Ramos (cell line): ENCODE measurements around the gene FUOM.

Experiments
- in situ Hi-C: fragments of 300-500 bp; cut with MboI; formaldehyde crosslinking; loops from one replicate; pipeline ENCODE4 v1.14.3; 2022; ENCODE audit warnings: low sequenced_read_pairs; ENCODE audit not compliant: unreplicated experiment

The FUOM gene, protein sequence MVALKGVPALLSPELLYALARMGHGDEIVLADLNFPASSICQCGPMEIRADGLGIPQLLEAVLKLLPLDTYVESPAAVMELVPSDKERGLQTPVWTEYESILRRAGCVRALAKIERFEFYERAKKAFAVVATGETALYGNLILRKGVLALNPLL

DNA sequence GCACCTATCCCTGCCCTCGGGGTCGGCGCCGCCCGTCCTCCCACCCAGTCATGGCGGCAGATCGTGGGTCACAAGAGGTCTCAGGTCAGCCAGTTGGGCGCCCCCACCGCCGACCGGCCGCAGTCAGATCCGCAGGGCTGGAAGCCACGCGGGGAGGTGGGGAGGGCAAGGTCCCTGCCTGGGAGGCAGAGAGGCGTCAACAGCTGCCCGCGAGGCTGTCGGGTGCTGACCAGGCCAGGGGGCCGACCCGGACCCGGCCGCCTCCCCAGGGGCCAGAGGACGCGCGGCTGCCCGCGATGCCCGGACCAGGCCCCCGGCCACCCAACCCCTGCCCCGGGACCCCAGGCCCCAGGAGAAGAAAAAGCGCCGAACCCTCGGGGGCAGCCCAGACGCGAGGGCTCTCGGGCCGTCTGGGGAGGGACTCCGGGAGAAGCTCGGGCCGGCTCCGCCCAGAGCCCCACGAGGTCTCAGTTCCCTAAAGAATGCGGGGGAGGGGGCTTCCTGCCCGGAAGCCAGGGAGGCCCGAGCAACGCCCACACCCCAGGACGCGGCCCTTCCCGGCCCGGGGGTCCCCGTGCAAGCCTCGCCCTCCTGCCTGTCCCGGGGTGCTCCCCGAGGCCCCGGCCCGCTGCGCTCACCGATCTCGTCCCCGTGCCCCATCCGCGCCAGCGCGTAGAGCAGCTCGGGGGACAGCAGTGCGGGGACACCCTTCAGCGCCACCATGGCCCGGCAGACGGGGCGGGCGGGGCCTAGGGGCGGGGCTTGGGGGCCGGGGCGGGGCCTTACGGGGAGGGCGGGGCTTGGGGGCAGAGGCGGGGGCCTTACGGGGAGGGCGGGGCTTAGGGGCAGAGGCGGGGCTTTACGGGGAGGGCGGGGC is at the start of gene FUOM:
FUOM (minus strand) TSS at position 735 of the 877 bp plus-strand sequence; CDS start at position 723, 12 bp downstream.
- in situ Hi-C loops: no loop called here

DNA sequence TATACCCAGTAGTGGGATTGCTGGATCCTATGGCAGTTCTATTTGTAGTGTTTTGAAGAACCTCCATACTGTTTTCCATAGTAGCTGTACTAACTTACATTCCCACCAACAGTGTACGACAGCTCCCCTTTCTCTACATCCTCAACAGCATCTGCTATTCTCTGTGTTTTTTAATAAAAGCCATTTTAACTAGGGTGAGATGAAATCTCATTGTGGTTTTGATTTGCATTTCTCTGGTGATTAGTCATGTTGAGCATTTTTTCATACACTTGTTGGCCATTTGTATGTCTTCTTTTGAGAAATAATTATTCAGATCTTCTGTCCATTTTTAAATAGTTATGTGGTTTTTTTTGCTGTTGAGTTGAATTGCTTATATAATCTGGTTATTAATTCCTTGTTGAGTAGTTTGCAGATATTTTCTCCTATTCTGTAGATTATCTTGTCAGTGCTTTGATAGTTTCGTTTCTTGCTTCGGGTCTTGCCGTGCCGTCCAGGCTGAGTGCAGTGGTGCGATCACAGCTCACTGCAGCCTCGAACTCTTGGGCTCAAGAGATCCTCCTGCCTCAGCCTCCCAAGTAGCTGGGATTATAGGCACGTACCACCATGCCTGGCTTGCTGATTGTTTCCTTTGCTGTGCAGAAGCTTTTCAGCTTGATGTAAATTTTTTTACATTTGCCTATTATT is 48.2 kb upstream of the FUOM start:
- in situ Hi-C loops: no loop called here

DNA sequence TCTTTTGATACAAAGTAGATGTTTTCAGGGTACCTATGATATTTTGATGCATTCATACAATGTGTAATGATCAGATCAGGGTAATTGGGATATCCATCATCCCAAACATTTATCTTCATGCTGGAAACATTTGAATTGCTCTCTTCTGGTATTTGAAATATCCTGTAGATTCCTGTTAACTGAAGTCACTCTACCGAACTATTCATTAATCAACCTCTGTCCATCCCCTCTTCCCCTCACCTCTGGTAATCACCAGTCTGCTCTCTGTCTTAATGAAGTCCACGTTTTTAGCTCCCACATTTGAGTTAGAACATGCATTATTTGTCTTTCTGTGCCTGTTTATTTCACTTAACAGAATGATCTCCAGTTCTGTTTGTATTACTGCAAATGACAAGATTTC is 47.5 kb upstream of the FUOM start:
- in situ Hi-C loops: no loop called here

DNA sequence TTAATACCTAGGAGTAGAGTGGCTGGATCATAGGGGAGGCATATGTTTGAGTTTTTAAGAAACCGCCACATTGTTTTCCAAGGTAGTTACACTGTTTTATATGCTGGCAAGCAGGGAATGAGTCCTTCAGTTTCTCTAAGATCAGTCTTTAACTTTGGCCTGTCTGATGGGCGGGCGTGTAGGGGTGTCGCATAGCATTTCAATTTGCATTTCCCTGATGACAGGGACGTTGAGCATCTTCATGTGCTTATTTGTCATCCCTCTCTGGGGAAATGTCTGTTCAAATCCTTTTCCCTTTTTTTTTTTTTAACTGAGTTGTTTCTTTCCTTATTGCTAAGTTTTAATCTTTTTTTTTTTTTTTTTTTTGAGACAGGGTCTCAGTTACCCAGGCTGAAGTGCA is 46.0 kb upstream of the FUOM start:
- in situ Hi-C loops: loop anchor here (5.0 kb wide), 1 partner anchor 76 kb away; no protein-coding TSS in a partner anchor

DNA sequence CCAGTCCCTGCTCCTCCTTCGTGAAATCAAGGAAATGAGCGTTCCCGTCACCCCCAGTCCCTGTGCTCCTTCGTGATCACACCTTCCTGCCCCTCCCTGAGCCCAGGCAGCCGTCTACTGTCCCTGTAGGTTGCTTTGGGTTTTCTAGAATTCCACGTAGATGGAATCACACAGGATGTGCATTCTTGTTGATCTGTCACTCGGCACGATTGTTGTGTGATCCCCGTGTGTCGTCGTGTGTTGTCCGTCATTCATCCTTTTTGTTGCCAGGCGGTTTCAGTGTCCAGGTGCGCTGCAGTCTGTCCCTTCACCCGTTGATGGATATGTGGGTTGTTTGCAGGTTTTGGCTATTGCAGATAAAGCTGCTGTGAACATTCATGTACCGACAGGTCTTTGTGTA is 45.5 kb upstream of the FUOM start:
- in situ Hi-C loops: loop anchor here (5.0 kb wide), 1 partner anchor 76 kb away; no protein-coding TSS in a partner anchor

DNA sequence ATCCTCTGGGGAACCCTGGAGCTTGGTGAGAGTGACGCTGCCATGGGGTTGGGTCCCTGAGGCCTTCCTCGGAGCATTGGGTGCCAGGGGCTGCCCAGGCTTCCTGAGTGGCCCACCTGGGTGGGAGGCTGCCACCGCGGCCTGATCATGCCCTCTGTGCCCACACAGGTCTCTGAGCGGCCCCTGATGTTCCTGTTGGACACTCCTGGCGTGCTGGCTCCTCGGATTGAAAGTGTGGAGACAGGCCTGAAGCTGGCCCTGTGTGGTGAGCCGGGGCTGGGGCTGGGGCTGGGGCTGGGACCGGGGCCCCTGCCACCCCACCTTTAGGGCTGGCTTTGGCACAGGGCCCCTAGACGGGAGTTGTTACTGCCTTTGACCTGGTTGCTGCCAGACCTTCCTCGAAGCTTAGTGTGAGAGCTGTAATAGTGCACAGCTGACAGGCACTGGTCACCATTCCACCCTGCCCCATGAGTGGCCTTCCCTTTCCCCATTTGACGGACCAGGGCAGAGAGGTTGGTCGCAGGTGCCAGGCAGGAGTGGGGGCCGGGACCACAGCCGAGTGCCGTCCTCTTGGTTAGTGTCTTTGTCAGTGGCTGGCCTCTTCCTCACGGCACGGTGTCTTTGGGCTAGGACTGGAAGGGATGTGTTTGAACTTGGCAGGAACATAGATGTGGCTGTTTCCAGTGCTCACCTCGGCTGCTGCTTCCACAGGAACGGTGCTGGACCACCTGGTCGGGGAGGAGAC is 44.3 kb upstream of the FUOM start:
- in situ Hi-C loops: loop anchor here (5.0 kb wide), 1 partner anchor 75 kb away; no protein-coding TSS in a partner anchor

DNA sequence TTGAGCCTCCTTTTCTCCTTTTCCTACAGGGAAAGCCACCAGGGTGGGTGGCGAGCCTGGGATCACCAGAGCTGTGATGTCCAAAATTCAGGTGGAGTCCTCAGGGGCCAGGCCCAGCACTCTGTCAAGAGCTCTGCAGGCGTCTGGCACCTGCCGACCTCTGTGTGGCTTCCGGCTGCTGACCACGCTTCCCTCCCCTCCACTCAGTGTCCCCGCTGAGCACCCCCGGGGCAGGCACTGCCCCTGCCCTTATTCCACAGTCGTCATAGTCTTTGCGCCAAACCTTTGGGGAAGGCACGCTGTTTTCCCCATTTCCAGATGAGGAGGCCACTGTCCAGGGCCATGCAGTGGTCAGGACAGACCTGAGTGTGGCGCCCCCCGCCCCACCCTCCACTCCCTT is 43.7 kb upstream of the FUOM start:
- in situ Hi-C loops: loop anchor here (5.0 kb wide), 1 partner anchor 74 kb away; no protein-coding TSS in a partner anchor

DNA sequence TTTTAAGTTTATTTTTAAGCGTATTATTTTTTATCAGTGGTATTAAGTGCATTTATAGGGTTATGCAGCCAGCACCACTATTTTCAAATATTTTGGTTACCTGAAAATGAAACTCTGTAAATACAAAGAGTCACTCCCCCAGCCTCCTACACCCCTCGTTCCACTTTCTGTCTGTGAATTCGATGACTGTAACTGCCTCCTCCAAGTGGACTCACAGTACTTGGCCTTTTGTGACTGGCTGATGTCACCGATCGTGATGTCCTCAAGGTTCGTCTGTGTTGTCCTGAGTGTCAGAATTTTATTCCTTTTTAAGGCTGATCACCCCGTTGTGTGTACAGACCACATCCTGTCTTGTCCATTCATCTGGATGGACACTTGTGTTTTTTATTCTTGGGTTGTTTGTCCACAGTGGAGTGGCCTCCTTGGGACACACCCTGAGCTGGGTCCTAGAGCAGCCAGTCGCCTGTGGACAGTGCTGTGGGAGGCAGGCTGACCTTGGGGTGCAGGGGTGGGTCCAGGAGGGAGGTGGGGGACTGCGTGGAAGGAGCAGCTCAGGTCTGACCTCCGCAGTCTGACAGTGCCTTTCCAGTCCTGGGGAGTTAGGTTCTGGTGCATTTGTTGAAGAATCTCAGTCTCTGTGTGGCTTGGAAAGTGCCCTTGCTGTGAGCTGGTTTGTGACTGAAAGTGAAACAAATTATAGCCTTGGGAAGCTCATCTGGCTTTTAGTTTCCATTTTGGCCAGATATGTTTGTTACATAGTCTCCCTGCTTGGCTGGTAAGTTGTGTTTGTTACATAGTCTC is 43.0 kb upstream of the FUOM start:
- in situ Hi-C loops: loop anchor here (5.0 kb wide), 1 partner anchor 74 kb away; no protein-coding TSS in a partner anchor

DNA sequence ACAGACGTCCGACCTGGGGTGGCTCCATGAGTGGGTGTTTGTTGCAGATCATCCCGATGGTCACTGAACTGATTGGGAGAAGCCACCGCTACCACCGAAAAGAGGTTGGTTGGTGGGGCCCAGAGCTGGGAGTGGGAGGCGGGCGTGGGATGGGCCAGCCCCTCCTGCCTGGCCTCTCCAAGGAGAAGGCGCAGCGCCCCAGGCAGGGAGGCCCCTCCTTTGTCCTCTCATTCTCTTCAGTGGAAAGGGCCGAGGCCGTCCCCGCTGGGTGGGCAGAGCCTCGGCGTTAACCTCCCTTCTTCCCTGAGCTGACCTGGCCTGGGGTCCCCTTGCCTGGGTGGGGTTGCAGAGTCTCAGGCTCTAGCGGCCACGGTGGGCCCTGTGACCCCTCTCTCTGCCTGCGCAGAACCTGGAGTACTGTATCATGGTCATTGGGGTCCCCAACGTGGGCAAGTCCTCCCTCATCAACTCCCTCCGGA is 41.3 kb upstream of the FUOM start:
- in situ Hi-C loops: no loop called here

DNA sequence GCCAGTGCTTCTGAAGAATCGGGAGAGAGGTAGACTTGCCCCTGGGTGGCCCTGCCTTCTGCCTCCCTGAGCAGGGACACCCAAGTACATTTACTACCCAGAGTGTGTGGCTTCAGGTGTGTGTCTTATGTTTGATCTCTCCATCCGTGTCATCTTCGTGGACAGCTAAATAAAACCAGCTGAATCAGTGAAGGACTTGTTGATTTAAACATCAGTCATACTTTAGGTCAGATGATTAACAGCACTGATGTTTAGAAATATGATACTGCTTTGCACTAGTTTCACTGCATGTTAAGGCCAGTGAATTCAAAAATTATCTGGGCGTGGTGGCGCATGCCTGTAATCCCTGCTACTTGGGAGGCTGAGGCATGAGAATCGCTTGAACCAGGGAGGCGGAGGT is 40.1 kb upstream of the FUOM start:
- in situ Hi-C loops: no loop called here

DNA sequence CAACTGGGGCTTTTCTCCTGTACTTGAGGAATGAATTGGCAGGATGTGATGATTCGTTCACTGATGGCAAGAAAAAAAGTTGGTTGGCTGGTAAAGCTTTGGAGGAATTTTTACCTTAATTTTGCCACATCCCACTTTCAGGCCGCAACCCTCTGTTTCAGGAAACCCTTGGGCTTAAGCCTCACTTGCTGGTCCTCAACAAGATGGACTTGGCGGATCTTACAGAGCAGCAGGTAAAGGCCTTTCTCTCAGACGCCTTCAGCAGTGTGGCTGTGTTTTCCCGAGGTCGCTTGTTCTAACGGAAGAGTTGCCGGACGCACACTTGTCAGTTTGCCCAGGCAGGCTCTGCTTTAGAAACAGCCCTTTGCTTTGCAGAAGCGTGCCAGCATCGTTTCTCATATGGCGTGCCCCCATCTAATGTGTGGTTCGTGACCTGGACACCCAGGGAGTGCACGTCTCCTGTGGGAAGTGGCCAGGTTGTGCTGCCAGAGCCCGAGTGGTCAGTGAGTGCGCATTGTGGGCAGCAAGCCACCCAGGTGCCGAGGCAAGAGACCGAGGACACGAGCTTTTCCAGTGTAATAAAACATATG is 38.3 kb upstream of the FUOM start:
- in situ Hi-C loops: no loop called here

DNA sequence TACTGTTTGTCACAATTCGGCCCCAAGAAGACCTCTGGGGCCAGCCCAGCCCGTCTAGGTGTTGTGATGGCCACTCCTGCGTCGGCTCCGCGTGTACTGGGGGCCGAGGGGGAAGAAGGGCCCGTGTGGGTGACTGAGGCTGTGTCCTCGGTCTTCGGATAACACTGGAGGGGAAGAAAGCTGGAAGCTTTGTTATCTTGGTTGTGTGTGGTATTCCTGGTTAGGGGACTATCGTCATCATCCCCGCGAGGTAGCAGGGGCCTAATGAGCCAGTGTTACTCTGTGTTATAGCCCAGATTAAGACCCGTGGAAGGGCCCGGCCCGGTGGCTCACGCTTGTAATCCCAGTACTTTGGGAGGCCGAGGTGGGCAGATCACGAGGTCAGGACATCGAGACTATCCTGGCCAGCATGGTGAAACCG is 37.0 kb upstream of the FUOM start:
- in situ Hi-C loops: no loop called here

DNA sequence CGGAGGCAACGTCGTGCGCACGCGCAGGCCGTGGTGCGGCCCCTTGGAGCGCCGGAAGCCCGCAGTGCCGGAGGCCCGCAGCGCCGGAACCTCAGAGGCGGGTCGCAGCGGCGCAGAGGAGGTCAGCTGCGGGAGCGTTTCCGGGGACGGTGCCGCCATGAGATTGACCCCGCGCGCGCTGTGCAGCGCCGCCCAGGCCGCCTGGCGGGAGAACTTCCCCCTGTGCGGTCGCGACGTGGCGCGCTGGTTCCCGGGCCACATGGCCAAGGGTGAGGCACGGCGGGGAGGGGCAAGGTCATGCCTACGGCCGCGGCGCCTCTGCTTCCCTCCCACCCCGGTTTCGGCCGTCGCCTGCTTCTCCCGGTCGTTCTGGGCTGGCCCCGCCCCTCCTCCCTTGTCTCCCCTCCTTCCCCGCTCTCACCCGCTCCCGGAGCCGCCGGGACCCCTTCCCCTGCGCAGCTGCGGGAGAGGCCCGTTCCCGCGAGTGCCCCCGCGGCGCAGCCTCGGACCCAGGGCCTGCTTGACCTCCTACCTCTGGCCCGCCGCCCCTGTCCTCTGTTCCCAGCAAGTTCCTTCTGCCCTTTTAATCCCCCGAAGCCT is 36.3 kb upstream of the FUOM start, which contains the start of gene MTG1:
MTG1 (plus strand) TSS at position 94 of the 600 bp plus-strand sequence; CDS start at position 158, 64 bp downstream.
- in situ Hi-C loops: no loop called here

DNA sequence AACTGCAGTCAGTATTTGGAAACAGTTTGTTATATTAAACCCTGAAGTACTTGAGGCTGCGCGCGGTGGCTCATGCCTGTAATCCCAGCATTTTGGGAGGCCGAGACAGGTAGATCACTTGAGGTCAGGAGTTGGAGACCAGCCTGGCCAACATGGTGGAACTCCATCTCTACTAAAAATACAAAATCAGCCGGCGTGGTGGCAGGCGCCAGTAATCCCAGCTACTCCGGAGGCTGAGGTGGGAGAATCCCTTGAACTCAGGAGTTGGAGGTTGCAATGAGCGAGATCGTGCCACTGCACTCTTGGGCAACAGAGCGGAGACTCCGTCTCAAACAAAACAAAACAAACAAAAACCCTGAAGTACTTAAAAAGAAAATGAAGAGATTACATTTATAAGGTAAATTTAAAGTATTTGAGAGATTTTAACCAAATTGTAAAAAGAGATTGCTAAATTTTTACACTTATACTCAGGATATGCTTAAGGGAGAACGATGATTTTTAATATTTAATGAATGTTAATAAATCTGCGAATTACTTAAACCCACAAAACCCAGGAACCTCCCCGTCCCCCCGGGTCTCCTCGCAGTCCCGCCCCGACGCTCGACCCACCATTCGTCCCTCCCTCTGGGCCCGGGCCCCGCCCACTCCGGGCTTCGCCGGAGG is 35.7 kb upstream of the FUOM start:
- in situ Hi-C loops: no loop called here

DNA sequence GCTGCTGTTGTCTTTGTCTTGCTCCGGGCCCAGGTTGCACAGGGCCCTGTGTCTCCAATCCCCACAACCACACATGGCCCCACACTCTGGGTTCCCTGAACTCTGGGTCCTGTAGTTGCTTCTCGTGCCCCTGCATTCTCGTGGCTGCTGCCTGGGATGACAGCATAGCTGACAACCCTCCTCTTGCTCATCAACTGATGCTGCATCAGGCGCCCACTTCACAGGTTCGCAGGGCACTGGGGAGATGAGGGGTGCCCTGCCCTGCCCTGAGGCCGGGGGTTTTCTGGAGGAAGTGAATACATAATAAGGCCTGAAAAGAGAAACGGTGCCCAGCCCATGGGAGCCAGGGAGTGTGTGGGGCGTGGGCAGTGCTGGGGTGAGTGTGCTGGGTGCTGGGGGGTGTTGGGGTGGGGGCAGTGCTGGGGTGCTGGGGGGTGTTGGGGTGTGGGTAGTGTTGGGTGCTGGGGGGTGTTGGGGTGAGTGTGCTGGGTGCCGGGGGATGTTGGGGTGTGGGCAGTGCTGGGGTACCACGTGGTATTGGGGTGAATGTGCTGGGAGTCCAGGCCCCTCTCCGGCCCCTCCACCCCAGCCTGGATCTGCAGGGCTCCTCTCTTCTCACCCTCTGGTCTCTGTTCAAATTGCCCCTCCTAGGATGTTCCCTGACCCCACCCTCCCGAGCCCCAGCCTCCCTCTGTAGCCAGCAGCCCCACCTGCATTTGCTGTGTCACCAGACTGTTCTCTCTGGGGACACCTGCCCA is 34.1 kb upstream of the FUOM start:
- in situ Hi-C loops: no loop called here

DNA sequence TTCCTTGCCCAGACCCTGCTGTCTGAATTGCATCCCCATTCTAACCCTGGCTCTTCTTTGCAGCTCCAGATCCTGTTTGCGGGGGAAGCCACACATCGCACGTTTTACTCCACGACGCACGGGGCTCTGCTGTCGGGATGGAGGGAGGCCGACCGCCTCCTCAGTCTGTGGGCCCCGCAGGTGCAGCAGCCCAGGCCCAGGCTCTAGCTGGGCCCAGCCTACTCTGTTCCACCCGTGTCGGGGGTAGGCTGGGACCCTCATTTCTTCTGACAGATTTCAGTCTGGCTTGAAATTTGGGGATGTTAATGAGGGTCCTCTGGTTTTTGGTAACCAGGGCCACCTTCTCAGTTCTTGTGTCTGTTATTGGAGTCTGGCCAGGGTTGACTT is 33.4 kb upstream of the FUOM start:
- in situ Hi-C loops: no loop called here

DNA sequence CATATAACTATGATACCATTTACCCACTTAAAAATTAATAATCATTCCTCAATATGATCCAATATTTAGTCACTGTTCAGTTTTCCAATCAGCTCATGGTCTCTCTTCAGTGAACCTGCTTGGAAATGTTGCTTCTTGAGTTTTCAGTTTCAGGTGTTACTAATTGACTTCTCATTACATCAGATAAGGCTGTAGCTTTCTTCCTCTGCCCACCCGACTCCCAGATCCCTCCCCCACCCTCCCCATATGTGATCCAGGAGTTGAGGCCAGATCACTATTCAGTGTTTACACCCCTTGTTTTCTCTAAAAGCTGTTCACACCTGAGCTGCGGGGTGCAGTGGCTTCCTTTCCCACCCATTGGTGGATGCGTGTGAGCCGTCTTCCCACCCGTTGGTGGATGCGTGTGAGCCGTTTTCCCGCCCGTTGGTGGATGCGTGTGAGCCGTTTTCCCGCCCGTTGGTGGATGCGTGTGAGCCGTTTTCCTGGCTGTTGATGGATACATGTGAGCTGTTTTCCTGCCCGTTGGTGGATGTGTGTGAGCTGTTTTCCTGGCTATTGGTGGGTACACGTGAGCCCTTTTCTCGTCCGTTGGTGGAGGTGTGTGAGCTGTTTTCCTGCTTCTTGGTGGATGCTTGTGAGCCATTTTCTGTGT is 32.9 kb upstream of the FUOM start:
- in situ Hi-C loops: no loop called here
